GM10266 (cell line): ENCODE measurements around the gene PIK3R1.
"Not testable (repeated sequence)": the region's sequence is repeated elsewhere in the genome, so short reads cannot be mapped to it uniquely, and the experiment has no call there.

Experiments used
- DNase-seq: peaks from one replicate; pipeline ENCODE4 v3.0.0; 2012; ENCODE audit errors: extremely low spot score
- CTCF ChIP-seq: IDR thresholded peaks from 2 replicates; pipeline ENCODE4 v1.5.1; 2012; ENCODE audit warnings: mild to moderate bottlenecking, low read depth; ENCODE audit not compliant: control insufficient read depth, insufficient read depth; ENCODE audit errors: missing control alignments

The PIK3R1 gene

GRCh38 chr5:68193481-68194036 is 22.0 kb upstream of the PIK3R1 start:
- no peak for DNase-seq
- no peak for TF ChIP-seq CTCF

DNA sequence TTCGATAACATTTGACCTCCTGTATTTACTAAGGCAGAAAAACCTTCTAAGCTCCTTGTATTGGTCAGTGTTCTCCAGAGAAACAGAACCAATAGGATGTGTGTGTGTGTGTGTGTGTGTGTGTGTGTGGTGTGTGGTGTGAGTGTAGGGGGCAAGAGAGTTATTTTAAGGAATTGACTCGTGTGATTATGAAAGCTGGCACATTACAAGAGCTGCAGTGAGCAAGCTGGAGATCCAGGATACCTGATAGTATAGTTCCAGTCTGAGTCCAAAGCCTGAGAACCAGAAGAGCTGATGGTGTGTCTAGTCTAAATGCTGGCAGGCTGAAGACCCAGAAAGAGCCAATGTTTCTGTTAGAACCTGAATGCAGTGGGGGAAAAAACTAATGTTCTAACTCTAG is 21.2 kb upstream of the PIK3R1 start:
- no peak for DNase-seq
- TF ChIP-seq CTCF: no peak

DNA sequence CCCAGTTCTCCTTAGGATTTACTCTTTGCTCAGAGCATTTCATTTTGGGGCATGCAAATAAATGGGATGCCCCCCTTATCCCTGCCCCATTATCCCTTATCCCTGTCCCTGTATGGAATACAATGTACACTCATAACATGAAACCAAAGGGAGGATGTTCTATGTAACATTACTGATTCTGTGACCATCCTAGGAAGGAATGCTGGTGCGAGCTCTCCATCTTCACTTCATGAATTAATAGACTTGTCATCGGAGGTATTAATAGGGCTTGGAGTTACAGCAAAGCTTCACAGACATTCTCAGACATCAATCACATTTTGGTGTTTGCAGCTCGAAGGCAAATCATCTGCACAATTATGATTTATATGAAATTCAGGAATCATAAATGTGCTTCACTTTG is 20.4 kb upstream of the PIK3R1 start:
- DNase-seq: no peak
- no peak for TF ChIP-seq CTCF

DNA sequence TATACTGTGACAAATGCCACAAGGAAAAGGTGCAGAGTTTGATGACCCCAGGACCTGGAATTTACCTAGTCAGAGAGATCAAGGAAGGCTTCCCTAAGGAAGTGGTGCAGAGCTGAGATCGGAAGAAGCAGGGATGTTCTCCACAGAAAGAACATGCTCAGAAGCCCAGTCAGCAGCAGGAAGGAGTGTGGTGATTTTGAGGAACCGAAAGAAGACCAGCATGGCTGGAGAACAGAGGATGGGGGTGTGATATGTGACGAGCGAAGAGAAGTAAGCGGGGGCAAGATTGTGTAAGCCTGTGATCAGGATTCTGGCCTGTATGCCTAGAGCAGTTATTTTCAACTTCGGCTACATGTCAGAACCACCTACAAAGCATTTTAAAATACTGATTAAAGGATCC is 18.7 kb upstream of the PIK3R1 start:
- peak; percentile 74 for DNase-seq
- TF ChIP-seq CTCF: no peak

DNA sequence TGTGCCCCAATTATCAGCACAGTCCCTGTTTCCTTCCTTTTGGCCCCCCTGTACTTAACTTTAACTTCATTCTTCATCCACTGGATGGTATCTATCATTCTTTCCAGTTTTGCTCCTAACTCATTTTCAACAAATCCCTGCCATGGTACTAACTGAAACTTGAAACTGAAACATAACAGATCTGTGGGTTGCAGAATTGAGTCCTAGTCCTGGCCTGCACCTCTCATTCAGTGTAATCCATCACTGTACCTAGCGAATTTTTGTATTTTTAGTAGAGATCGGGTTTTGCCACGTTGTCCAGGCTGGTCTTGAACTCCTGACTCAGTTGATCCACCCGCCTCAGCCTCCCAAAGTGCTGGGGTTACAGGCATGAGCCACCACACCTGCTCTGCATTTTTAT is 15.3 kb upstream of the PIK3R1 start:
- no peak for DNase-seq
- TF ChIP-seq CTCF: no peak

GRCh38 chr5:68210654-68211053 is 4.9 kb upstream of the PIK3R1 start:
- DNase-seq: not testable (repeated sequence)

DNA sequence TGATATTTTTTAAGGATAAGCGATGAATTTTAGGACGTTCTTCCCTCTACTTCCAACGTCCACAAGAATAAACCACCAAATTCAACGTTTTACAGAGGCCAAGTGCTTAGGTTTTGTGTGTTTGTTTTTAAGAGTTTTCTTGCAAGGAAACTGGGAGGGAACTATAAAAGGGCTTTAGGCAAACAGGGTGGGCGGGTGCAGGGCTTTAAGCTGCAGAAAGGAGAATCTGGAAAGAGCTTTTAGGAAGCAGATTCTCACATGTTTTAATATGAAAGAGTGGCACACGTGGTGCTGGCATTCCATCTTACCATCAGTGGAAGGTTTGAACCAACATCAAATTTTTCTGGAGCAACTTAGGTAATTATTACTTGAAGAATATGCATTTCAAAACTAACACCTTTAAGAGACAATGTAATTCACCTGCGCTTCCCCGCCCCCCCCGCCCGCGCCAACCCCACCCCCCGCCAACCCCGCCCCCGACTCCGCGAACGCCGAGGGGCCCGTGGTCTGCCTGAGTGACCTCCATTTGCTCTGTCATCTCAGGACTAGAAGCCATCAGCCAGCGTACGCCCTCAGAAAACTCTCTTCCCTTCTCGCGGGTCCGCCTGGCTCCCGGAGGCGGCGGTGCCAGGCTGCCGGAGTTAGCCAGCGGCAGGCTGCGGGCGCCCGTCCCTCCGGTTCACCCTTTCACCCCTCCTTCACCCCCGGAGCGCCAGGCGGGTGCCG is 911 bp upstream of the PIK3R1 start:
- no peak for TF ChIP-seq CTCF
- DNase-seq: peak; percentile 70

GRCh38 chr5:68215898-68216244 is 315 bp downstream of the PIK3R1 start:
- no peak for TF ChIP-seq CTCF
- peak; percentile 76 for DNase-seq
